NCI-H526 treated with DMSO at 0.1 percent for 48 hours (cell line): ENCODE results near the gene PCYT2.

ENCODE experiments used
- DNase-seq: peaks from one replicate; lab custom pipeline; 2025; lab: John Stamatoyannopoulos, UW

Gene PCYT2

DNA sequence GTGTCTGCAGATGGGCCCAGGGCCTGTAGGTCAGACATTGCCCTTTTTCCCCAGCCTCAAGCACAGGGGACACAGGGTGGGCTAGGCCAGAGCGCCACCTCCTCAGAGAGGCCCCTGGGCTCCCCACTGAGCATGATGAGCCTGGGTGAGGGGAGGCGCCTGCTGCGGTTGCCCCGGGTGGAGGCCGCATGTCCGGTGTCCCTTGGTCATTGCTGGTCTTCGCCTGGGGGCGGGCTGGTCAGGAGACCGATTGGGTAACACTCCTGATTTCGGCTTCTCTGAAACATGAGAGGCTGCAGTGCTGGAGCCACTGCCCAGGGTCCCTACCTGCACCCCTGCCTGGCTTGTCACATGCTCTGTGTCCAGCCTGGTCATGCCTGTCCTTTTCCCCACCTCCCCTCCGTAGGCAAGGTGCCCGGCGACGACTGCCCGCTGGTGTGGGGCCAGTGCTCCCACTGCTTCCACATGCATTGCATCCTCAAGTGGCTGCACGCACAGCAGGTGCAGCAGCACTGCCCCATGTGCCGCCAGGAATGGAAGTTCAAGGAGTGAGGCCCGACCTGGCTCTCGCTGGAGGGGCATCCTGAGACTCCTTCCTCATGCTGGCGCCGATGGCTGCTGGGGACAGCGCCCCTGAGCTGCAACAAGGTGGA lies 11.6 kb downstream of the PCYT2 start:
- no peak for DNase-seq

DNA sequence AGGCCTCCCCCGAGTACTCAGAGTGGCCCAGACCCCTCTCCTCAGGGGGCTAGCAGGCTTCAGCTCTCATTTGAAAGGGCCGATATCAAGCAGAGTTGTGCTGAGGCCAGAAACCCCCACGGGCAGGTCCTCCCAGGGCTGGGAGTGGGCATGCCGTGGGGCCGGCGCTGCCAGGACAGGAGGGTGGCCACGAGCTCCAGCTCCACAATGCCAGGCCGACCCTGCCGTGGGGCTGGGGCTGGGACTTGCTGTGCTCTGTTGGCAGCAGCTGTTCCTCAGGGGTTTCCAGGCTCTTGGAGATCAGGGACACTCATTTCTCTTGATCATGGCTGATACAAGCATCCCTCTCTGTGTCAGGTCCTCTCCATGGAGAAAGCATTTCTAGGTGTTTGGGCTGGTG lies 12.3 kb downstream of the PCYT2 start:
- DNase-seq: no peak

- no peak for DNase-seq
Observed at GRCh38 chr17:81898029-81898866, 13.0 kb downstream of the PCYT2 start.

DNA sequence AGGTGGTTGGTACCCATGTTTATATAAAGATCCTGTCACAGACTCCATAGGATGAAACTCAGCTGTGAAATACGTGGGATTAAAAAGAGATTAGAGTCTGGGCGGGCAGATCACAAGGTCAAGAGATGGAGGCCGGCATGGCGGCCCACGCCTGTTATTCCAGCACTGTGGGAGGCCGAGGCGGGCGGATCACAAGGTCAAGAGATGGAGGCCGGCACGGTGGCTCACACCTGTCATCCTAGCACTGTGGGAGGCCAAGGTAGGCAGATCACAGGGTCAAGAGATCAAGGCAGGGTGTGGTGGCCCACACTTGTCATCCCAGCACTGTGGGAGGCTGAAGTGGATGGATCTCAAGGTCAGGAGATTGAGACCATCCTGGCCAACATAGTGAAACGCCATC lies 15.8 kb downstream of the PCYT2 start:
- no peak for DNase-seq

GRCh38 chr17:81891303-81891552 lies 20.0 kb downstream of the PCYT2 start:
- no peak for DNase-seq

DNA sequence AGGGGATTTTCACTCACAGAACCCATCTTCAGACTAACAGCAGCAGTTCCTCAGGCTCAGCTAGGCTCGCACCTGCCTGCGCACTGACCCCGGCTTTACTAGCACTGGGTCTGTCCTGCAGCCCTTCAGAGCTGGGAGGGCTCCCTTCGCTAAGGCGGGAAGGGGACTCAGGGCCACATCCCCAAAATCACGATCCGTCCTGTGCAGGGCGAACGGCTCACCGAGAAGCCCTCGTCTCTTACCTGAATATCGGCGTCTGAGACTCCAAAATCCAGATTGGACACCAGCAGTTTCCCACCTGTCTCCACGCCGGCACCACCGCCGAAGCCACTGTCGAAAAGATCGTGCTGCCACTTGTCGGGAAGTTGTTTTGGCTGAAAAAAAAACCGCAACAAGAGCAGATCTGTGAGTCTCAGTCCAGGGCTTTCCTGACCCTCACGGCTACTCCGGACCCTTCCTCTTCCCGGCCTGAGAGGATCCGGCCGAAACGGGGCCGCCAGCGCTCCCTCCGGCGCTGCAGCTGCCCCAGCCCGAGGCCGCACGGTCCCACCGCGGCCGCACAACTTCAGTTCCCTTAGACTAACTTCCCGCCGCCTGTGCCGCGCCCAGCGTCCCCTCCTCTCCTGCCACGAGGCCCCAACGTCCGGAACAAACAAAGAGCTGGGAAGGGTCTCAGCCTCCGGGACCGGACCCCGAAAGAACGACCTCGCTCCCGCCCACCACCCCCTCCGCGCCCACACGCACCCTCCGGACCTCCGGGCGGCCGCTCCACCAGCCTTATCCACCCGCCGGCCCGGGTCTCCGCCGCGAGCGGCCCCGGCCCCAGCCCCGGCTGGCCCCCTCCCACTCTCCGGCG lies 20.5 kb downstream of the PCYT2 start:
- no peak for DNase-seq

GRCh38 chr17:81889602-81890001 lies 21.6 kb downstream of the PCYT2 start:
- DNase-seq: no peak

DNA sequence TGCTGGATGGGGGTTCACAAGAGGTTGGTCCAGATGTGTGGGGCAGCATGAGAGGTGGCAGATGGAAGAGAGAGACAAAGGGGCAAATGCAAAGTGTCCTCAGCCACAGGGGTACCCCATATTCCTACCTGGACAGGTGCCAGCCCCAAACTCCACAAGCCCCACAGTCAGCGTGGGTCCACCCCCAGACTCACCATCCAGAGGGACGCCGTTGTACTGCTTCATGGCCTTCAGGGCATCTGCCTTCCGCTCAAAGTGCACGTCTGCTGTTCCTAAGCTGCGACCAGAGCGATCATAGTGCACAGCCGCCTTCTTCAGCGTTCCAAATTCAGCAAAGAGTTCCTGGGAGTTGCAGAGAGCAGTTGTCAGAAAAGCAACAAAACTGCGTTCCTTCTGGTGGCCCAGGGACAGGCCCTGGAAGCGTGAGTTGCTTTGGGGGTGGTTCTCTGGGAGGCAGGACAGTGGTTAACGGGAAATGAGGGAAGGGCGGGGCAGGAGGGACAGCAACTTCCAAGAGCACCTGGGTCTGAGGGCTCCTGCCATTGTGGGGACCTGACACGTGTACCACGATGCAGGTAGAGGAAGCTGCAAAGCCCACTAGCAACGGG lies 22.1 kb downstream of the PCYT2 start:
- DNase-seq: no peak

DNA sequence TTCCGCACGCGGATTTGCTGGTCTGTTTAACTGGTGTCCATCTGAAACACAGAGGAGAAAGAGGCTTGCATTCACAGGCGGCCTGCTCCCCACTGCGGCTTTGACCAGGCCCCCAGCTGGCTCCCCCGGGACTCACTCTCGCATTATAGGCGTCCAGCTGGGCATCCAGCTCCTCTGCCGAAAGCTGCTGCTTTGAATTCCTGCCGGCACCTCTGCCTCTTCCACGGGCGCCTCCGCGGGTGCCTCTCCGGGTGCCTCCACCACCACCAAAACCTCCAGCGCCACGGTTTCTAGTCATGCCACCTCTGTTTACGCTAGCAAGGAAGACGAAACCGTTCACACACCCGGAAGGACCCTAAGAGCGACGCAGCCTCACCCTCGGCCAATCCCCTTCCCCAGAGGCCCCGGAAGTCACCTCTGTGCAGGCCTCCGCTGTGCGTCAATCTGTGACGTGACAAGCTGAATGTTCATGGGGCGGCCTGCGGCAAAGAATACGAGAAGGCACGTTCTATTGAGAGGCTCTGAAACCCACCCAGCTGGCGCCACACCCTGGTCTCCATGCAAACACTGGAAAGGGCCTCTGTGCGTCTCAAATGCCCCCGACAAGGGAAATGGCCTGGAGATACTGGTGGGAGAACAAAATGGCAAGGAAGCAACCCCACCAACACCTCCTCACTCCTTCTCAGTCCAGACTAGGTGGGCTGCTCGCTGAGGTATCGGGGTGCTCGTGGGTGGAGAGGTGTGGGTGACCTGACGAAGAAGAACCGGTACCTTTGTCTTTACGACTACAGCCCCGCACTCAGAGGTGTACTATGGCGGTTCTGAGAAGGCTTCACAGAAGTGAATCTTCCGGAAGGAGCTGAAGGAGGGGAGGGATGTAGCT lies 22.9 kb downstream of the PCYT2 start:
- no peak for DNase-seq

DNA sequence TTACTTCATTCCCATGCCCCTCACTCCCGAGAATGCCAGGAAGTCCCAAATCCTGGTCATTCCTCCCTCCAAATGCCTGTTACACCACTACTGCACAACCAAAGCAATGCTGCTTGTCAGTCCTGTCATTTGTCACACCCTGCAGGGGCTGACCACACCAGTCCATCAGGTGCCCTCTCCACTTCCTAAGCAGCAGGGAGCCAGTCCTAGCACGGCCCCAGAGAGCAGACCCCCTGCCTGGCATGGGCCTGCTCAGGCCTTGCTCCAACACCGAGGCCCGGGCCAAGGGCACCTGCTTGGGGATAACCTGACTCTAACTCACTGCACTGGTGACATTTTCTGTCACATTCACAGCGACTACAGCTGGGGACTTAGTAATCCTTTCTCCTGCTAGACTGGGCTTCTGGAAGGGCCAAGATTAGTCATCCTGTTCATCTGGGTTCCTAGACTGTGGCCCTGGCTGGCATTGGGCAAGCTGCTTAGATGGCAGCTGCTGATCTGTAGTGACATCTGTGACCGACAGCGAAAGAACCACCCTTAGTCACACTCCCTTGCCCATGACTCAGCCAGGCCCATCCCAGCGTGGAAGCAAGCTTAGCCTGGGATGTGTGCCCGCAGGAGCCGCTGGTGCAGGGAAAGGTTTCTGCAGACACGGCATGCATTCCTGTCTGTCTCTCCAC lies 25.2 kb downstream of the PCYT2 start:
- no peak for DNase-seq

DNA sequence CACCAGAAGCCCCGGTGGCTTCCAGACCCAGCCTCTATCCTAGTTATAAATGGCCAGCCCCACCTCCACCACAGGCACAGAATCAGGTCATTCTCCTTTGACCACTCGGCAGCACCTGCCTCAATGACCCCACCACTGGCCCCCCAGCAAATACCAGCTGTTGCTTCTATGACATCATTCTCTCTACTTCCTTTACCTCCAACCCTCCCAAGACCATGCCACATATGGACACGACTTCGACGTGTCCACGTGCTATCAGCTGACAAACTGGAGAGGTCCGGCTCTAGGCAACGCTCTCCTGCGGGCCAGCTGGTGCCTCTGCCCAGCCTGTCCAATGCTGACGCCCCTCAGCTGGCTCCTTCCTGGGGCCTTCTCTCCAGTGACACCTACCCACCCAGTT lies 25.7 kb downstream of the PCYT2 start:
- DNase-seq: no peak

DNA sequence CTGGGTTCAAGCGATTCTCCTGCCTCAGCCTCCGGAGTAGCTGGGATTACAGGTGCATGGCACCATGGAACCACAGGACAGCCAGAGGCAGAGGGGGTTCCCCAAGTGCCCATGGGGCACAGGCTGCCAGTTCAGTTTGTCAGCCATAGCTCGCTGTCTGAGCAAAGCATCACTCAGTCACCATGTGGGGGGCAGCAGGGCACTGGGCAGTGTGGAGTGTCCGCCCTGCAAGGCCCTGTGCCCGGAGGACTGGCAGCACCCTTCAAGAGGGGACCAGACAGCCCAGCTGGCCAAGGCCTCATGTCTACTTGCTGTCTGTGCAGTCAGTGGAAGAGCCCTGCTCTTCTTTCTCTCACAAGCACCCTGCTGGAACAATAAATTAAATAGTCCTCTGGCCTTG lies 26.2 kb downstream of the PCYT2 start:
- no peak for DNase-seq

- DNase-seq: no peak
Observed at GRCh38 chr17:81884520-81884919, 26.7 kb downstream of the PCYT2 start.

DNA sequence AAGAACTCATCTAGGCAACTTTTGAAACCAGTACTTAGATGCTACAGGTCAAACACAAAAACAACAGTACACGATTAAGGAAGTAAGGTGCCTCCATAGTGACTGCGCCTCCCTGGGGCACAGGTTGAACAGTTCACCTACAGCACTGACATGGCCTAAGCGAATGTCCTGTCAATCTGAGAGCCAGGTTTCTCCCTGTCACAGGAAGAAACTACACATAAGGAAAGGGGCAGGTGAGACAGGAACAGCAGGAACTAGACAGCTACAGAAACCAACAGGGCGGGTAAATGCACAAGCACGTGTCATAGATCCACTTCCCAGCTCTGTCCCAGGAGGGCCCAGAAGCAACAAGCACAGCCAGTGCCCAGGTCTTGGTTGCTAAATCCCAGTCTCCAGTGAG lies 32.1 kb downstream of the PCYT2 start:
- no peak for DNase-seq

DNA sequence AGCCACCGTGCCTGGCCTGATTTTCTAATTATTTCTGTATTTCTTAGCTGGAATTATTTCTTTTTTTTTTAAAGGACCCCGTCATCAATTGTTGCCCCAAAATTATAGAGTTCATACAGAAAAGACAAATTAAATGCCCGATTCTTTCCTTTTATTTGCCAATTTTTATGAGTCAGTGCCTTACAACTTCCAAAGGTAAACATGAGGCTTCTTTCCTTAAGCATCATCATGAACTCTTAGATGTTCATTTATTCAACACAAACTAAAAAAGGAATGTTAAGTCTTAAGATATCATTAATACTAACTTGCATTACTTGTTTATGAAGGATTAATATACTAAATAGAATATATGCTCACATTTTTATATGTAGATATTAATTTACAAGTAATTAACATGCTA lies 32.9 kb downstream of the PCYT2 start:
- no peak for DNase-seq

DNA sequence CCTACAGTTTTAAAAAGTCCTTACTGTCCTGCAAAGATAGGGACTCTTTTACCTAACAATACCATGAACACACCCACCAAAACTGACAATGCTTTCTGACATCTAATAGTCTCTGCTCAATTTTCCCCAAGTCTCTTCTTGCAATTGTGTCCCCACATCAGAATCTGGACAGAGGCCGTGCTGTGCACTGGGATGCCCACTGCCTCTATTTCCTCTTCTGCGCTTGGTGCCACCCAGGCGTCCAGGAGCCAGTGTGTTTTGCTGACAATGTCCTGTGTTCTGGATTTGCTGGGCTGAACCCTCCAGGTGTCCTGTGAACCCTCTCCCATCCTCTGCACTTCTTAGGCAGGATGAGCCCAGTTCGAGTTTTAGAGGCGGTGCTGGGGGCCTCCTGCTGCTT lies 33.6 kb downstream of the PCYT2 start:
- no peak for DNase-seq

- DNase-seq: peak; percentile 67
Observed at GRCh38 chr17:81871387-81872230, 39.6 kb downstream of the PCYT2 start.

DNA sequence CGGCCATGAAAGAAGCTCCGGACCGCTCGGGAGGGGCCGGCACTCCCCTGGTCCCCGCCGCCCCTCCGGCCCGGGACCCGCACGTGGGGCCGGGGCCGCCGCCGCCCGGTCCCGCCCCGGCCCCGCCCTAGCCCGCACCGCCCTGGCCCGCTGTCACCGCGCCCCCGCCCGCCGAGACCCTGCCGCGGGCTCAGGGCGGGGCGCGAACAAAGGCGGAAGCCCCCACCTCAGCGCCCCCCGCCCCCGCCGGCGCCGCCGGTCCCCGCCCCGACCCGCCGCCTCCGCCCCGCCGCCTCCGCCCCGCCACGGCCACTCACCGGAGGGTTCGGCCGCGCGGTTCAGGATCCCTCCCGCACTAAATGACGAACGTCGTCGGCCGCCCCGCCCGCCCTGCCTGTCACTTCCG lies 40.2 kb downstream of the PCYT2 start, which contains the start of gene ARHGDIA:
Gene ARHGDIA, minus strand, starts transcription at position 357 of the 406 bp plus-strand sequence. CDS start 1,407 bp downstream, outside the sequence.
- DNase-seq: no peak

DNA sequence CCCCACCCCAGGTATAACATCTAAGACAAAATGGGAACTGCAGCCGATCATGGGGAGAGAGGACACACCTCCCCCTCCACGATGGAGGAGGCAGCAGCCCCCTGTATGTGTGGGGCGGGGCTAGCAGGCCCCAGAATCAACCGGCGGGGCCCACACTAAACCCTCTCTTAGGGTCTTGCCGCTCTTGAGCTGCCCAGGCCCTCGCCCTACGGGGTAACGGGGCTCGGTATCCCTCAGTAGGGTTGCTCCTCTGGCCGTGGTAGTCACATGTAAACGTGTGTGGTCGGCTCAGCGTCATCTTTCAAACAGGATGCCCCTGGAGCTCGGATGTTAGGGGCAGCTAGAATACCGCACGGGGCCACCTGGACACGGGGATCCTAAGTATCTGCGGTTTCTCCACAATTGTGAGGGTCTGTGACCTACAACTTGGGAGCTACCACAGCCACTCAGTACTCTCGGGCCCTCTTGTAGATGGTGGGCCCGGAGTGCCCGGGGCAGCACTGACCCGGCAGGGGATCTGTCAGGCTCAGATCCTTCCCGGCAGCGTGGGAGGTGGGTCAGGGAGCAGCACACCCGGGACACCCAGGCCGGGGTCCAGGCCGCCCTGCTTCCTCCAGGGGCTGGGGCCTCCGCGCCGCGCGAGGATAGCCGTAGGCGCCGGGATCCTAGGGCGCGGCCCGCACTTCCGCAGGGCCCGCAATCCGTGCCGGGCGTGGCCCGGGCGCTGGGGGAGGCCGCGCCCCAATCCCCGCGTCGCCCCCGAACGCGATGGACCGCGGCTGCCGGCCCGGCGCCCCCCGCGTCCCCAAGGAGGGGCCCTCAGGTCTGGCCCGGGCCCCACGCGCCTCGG lies 40.8 kb downstream of the PCYT2 start:
- DNase-seq: no peak
